HG02571 (cell line): Measurements from ENCODE around the gene ASF1B.

Source experiments
- ATAC-seq: cut with Tn5 transposase; IDR thresholded peaks from one replicate; pipeline ENCODE4 v1.9.1; 2021; ENCODE audit warnings: mild to moderate bottlenecking, moderate library complexity; ENCODE audit not compliant: unreplicated experiment

The ASF1B gene

GRCh38 chr19:14139944-14140343 is 3.6 kb upstream of the ASF1B start:
- ATAC-seq, result no peak

GRCh38 chr19:14138576-14139265 is 2.3 kb upstream of the ASF1B start:
- ATAC-seq, result no peak

GRCh38 chr19:14135985-14136508 is 342 bp downstream of the ASF1B start:
- no peak for ATAC-seq

- no peak for ATAC-seq
Measured at GRCh38 chr19:14135355-14135754, 1.0 kb downstream of the ASF1B start.

- ATAC-seq, result no peak
Measured at GRCh38 chr19:14127929-14128509, 8.4 kb downstream of the ASF1B start.

GRCh38 chr19:14127176-14127575 is 9.2 kb downstream of the ASF1B start:
- no peak for ATAC-seq

GRCh38 chr19:14122924-14123323 is 13.5 kb downstream of the ASF1B start:
- ATAC-seq, result no peak

GRCh38 chr19:14120497-14120780 is 15.9 kb downstream of the ASF1B start:
- ATAC-seq, result no peak

- no peak for ATAC-seq
Measured at GRCh38 chr19:14119644-14120496, 16.5 kb downstream of the ASF1B start.

- no peak for ATAC-seq
Measured at GRCh38 chr19:14119146-14119545, 17.2 kb downstream of the ASF1B start.

GRCh38 chr19:14118165-14119051 is 18.0 kb downstream of the ASF1B start:
- peak; percentile 28 for ATAC-seq

- ATAC-seq, result peak; percentile 90
Measured at GRCh38 chr19:14117668-14118164, 18.7 kb downstream of the ASF1B start, which contains the start of gene PRKACA. TSS of gene PRKACA (minus strand) at chr19:14117762. CDS start at chr19:14117547, 215 bp downstream.

- peak; percentile 4 for ATAC-seq
Measured at GRCh38 chr19:14116918-14117578, 19.3 kb downstream of the ASF1B start.

- no peak for ATAC-seq
Measured at GRCh38 chr19:14116525-14116917, 19.9 kb downstream of the ASF1B start.

GRCh38 chr19:14115756-14116155 is 20.6 kb downstream of the ASF1B start:
- ATAC-seq, result no peak

- ATAC-seq, result no peak
Measured at GRCh38 chr19:14114854-14115253, 21.5 kb downstream of the ASF1B start.

- ATAC-seq, result no peak
Measured at GRCh38 chr19:14114439-14114838, 21.9 kb downstream of the ASF1B start.

GRCh38 chr19:14113762-14114414 is 22.5 kb downstream of the ASF1B start:
- no peak for ATAC-seq

- no peak for ATAC-seq
Measured at GRCh38 chr19:14112809-14113385, 23.5 kb downstream of the ASF1B start.
